Muscle of leg (tissue), 11 donors: ENCODE measurements around the gene CC2D2B. TPM values are rescaled to one million over a fixed set of nuclear protein-coding genes. Genes with fewer than 3 reads are reported as not detected.
A peak's percentile ranks its signal among the peaks of the same experiment; 100 is the strongest.
"Not testable (repeated sequence)": the region's sequence is repeated elsewhere in the genome, so short reads cannot be mapped to it uniquely, and the experiment has no call there.

ENCODE experiments used
- DNase-seq: peaks from one replicate; pipeline ENCODE4 v3.0.0; 2013
- H3K27ac ChIP-seq: one replicate; pipeline ENCODE4 v1.5.1; 2013; ENCODE audit warnings: mild to moderate bottlenecking, low read length, control low read depth
- H3K27me3 ChIP-seq: one replicate; pipeline ENCODE4 v1.6.1; 2013; ENCODE audit warnings: low read length; ENCODE audit not compliant: control insufficient read depth, insufficient read depth
- H3K36me3 ChIP-seq: one replicate; pipeline ENCODE4 v1.6.1; 2013; ENCODE audit warnings: low read length; ENCODE audit not compliant: control insufficient read depth, insufficient read depth
- H3K4me1 ChIP-seq: one replicate; pipeline ENCODE4 v1.6.1; 2013; ENCODE audit warnings: low read length; ENCODE audit not compliant: control insufficient read depth, insufficient read depth
- H3K4me3 ChIP-seq: one replicate; pipeline ENCODE4 v1.5.1; 2013; ENCODE audit warnings: low read length, control low read depth
- H3K9me3 ChIP-seq: replicated peaks from 2 replicates; pipeline ENCODE4 v1.6.1; 2013; ENCODE audit warnings: low read depth, low read length; ENCODE audit not compliant: control insufficient read depth
- WGBS: methylation state at CpG from one replicate; pipeline ENCODE4 v1.1.5; 2013; ENCODE audit warnings: missing lambda C conversion rate; ENCODE audit not compliant: insufficient coverage; 5-methylcytosine and 5-hydroxymethylcytosine counted together
- polyA plus RNA-seq, 8 donors: library from polyadenylated mRNA; unstranded; fragments of 120-200 nt; gene quantifications; one replicate each; pipeline versions ENCODE4 v1.2.1 to v1.2.3, GENCODE V29; 2013; ENCODE audit warnings: inconsistent platforms in 1 of 8, low replicate concordance in 1 of 8; ENCODE audit not compliant: insufficient read length in 8 of 8, insufficient read depth in 1 of 8
- total RNA-seq: library from RNA; stranded (reverse); fragments of 120-200 nt; gene quantifications from one replicate; pipeline ENCODE4 v1.2.4, GENCODE V29; 2013

CC2D2B gene
- total and polyA plus RNA-seq, 9 donors: 0.36 to 1.4 (median 0.70) TPM

DNA sequence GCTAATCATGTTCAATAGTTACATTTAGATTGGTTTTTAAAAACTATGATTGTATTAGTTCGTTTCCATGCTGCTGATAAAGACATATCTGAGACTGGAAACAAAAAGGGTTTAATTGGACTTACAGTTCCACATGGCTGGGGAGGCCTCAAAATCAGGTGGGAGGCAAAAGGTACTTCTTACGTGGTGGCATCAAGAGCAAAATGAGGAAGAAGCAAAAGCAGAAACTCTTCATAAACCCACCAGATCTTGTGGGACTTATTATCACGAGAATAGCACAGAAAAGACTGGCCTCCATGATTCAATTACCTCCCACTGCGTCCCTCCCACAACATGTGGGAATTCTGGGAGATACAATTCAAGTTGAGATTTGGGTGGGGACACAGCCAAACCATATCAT is 34.1 kb upstream of the CC2D2B start:
- no peak overlapping the region for H3K4me3 ChIP-seq
- H3K4me1 ChIP-seq: no peaks in the 10 kb centered on the region
- H3K9me3 ChIP-seq: no peaks in the 10 kb centered on the region
- WGBS: 100% methylated on average over 1 of the region's 4 CpGs
- no peak for DNase-seq
- no peak overlapping the region for H3K27ac ChIP-seq
- no peaks in the 10 kb centered on the region for H3K27me3 ChIP-seq
- H3K36me3 ChIP-seq: peaks cover 10% of the 10 kb centered on the region

GRCh38 chr10:95874783-95875182 is 33.0 kb upstream of the CC2D2B start:
- H3K36me3 ChIP-seq: peaks cover 10% of the 10 kb centered on the region
- DNase-seq, H3K27me3 ChIP-seq: not testable (repeated sequence)

DNA sequence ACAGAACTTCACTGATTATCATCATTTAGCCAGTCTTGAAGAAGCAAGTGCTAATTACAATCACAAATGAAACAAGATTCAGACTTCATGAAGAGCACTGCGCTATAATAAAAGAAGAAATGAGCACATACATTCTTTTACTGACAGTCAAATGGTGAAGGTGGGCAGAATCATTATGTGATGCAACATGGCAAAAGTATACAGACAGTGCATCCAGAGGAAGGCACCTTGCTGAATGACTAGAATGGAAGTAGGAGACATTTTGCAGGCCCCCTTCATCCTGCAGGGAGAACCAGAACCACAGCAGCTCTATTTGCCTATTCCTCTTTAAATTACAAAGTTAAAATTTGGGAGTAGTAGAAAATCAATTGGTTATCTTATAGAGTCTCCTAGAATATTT is 31.0 kb upstream of the CC2D2B start:
- no peak overlapping the region for H3K4me3 ChIP-seq
- H3K4me1 ChIP-seq: no peaks in the 10 kb centered on the region
- H3K36me3 ChIP-seq: peaks cover 8% of the 10 kb centered on the region
- no peaks in the 10 kb centered on the region for H3K9me3 ChIP-seq
- no peaks in the 10 kb centered on the region for H3K27me3 ChIP-seq
- no peak for DNase-seq
- no peak overlapping the region for H3K27ac ChIP-seq
- no CpG with 5 or more reads among the region's 1 CpG for WGBS

More at GRCh38 chr10:95874783-95875182, 33.0 kb upstream of the CC2D2B start:
- H3K4me1 ChIP-seq, H3K9me3 ChIP-seq, H3K27ac ChIP-seq, H3K4me3 ChIP-seq: not testable (repeated sequence)

DNA sequence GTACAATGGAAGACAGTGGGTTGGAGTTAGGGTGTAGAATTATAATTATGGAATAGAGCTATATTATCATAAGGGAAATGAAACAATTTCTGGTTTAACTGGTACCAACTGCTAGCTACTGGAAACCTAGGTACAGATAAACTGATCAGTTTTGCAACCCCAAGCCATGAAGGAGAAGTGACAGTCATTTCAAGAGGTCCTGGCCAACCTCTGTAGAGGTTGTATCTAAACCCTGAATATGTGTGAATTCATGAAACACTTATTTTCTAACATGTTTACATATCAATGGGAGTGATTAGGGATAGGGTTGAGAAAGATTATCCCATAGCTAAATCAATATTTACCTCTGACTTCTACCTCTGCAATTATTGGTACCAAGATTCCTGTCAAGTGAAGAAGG is 29.9 kb upstream of the CC2D2B start:
- no peaks in the 10 kb centered on the region for H3K9me3 ChIP-seq
- no peak for DNase-seq
- H3K27me3 ChIP-seq: no peaks in the 10 kb centered on the region
- H3K4me1 ChIP-seq: no peaks in the 10 kb centered on the region
- peaks cover 8% of the 10 kb centered on the region for H3K36me3 ChIP-seq
- no peak overlapping the region for H3K27ac ChIP-seq
- H3K4me3 ChIP-seq: no peak overlapping the region

DNA sequence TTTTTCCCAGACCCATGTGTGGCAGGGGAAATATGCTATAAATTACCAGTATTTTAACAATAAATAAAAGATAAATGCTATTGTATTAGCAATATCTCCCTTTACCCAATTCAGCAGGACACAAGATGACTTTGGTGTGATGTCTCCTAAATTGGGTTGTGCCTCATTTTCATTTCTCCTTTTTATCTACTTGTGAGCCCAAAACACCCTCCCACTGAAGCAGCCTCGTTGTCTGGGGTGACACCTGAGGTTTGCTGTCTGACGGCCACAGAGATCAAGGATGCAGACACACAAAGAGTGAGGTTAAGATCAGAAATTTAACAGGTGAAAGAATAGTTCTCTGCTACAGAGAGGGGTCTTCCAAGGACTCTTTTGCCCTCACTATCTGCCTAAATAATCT is 27.1 kb upstream of the CC2D2B start:
- Histone ChIP-seq H3K4me3 (no peak overlapping the region), H3K27ac (no peak overlapping the region), H3K27me3 (no peaks in the 10 kb centered on the region), H3K36me3 (no peaks in the 10 kb centered on the region), H3K9me3 (no peaks in the 10 kb centered on the region), H3K4me1 (no peaks in the 10 kb centered on the region)
- no peak for DNase-seq
- no CpG with 5 or more reads among the region's 2 CpGs for WGBS

DNA sequence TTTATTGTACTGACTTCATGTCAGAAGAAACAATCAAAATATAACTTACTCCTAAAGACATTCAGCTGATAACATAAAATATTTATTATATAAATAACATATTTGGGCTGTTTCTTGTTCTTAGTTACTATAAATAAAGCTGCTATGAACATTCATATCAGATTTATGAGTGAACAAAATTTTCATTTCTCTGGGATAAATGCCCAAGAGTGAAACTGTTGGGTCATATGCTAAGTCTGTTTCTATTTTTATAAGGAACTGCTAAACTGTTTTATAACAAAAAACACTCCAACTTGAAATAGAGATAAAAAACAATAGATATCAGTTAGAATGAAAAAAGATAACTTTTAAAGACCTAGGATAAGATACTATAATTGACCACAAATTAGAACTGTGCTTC is 26.5 kb upstream of the CC2D2B start:
- H3K27me3 ChIP-seq: no peaks in the 10 kb centered on the region

GRCh38 chr10:95889830-95890229 is 17.9 kb upstream of the CC2D2B start:
- no peak for DNase-seq
- Histone ChIP-seq H3K9me3 (no peaks in the 10 kb centered on the region), H3K27ac (no peak overlapping the region), H3K4me1 (no peaks in the 10 kb centered on the region), H3K4me3 (no peak overlapping the region), H3K36me3 (no peaks in the 10 kb centered on the region), H3K27me3 (no peaks in the 10 kb centered on the region)
- no CpG with 5 or more reads among the region's 2 CpGs for WGBS

More for the DNA sequence above, 26.5 kb upstream of the CC2D2B start:
- Histone ChIP-seq H3K4me3 (no peak overlapping the region), H3K27ac (no peak overlapping the region), H3K36me3 (no peaks in the 10 kb centered on the region), H3K9me3 (no peaks in the 10 kb centered on the region), H3K4me1 (no peaks in the 10 kb centered on the region)
- DNase-seq: peak; percentile 42

- no peaks in the 10 kb centered on the region for H3K4me1 ChIP-seq
- H3K9me3 ChIP-seq: no peaks in the 10 kb centered on the region
- H3K36me3 ChIP-seq: peaks cover 10% of the 10 kb centered on the region
- DNase-seq: peak; percentile 13
- H3K27ac ChIP-seq: no peak overlapping the region
- no peak overlapping the region for H3K4me3 ChIP-seq
- 88% methylated on average over 3 of the region's 4 CpGs for WGBS
- no peaks in the 10 kb centered on the region for H3K27me3 ChIP-seq
Measured at GRCh38 chr10:95896071-95896850, 11.5 kb upstream of the CC2D2B start.

DNA sequence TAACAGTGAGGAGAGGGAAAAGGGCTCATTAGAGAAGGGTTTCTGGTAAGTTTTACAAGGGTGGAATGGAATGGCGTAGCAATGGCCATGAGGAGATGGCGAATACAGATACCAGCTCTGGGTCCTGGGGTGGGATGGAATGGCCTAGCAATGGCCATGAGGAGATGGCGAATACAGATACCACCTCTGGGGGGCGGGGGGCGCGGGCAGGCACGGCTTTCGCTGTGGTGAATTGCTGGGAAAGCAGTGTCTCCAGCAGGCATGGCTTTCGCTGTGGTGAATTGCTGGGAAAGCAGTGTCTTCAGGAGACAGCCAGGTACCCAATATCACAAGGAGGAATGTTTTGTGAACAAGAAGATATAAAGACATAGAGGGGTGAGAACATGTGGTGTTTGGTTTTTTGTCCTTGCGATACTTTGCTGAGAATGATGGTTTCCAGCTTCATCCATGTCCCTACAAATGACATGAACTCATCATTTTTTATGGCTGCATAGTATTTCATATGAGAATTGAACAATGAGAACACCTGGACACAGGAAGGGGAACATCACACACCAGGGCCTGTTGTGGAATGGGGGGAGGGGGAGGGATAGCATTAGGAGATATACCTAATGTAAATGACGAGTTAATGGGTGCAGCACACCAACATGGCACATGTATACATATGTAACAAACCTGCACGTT is 1.7 kb upstream of the CC2D2B start:
- not testable (repeated sequence) for H3K27me3 ChIP-seq, H3K4me3 ChIP-seq, H3K27ac ChIP-seq, H3K9me3 ChIP-seq, H3K36me3 ChIP-seq, H3K4me1 ChIP-seq, DNase-seq
- WGBS: 97% methylated on average over 8 of the region's 12 CpGs

DNA sequence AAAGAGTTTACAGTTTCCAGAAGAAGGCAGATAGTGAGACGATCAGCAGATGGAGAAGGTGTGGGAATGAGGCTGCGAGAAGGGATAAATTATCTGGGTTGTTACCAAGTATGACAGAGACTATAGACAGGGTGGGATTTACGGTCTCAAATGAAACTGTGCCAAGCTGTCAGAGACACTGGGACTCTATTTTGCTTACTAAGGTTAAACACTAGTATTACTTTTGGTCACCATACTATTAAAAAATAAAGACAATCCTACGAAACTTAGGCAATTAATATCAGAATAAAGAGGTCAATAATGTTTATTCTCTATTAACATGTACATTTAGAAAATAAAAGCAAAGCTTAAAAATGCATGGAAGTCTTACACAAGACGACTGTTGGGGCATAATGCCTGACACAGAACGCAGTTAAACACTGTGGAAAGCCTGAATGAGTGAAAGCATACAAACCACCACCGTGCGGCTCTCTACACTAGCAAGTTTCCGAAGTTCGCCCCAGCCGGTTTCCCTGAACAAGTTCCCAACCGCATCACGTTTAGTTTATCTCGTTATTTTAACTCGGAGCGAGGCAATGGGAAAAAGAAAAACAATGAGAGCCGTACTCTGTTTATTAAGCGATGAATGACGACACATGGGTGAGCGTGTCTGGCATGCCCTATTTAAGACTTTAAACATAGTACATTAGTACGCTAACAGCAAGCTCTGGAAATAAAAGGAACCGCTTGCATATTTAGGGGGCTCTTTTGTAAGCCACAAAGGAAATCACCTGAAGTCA is 909 bp upstream of the CC2D2B start:
- H3K27me3 ChIP-seq: no peaks in the 10 kb centered on the region
- no peaks in the 10 kb centered on the region for H3K9me3 ChIP-seq
- peaks cover 2% of the 10 kb centered on the region for H3K36me3 ChIP-seq
- no peaks in the 10 kb centered on the region for H3K4me1 ChIP-seq
- peak overlapping the region; percentile 53 for H3K27ac ChIP-seq
- H3K4me3 ChIP-seq: peak overlapping the region; percentile 85
- DNase-seq: peak; percentile 74
- WGBS: 20% methylated on average over 8 of the region's 22 CpGs
